Activated naive CD4-positive, alpha-beta T cell treated with anti-CD3 and anti-CD28 coated beads, Interleukin-2, amount 50 U/mL, for 24 hours (primary cell): ENCODE data around the gene FASTKD1.
A peak's percentile ranks its signal among the peaks of the same experiment; 100 is the strongest.

Experiments
- H3K27ac Mint-ChIP-seq: one replicate; pipeline ENCODE4 v1.8.0; 2021; ENCODE audit warnings: mild to moderate bottlenecking, mixed read lengths
- H3K27me3 Mint-ChIP-seq: one replicate; pipeline ENCODE4 v1.8.0; 2021; ENCODE audit warnings: mixed read lengths
- H3K36me3 Mint-ChIP-seq: one replicate; pipeline ENCODE4 v1.8.0; 2021; ENCODE audit warnings: mixed read lengths
- H3K4me1 Mint-ChIP-seq: one replicate; pipeline ENCODE4 v1.8.0; 2021; ENCODE audit warnings: mixed read lengths
- H3K4me3 Mint-ChIP-seq: one replicate; pipeline ENCODE4 v1.8.0; 2021; ENCODE audit warnings: mild to moderate bottlenecking, mixed read lengths
- H3K9me3 Mint-ChIP-seq: one replicate; pipeline ENCODE4 v1.8.0; 2021; ENCODE audit warnings: mixed read lengths

FASTKD1 gene

DNA sequence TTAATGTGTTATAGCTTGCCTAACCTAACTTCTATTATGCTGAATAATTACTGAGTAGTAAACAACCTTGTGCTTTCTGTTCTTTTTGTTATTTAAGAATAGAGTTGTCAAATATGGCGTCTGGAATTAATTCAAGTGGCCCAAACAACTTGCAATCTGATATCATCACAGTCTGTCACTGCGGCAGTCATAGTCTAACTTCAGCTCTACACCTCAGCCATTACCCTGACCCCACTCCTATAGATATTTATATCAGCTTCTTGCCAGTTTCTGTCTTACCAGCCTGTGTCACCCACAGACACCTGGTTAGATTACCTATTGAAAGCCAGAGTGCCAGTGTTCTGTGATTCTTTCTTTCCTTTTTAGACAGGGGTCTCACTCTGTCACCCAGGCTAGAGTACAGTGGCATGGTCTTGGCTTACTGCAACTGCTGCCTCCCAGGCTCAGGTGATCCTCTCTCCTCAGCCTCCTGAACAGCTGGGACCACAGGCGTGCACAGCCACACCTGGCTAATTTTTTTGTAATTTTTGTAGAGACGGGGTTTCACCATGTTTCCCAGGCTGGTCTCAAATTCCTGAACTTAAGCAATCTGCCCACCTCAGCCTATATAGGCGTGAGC lies 78.2 kb downstream of the FASTKD1 start:
- H3K4me3 Mint-ChIP-seq = no peak overlapping the region
- no peak overlapping the region for H3K27ac Mint-ChIP-seq
- no peaks in the 10 kb centered on the region for H3K27me3 Mint-ChIP-seq
- no peaks in the 10 kb centered on the region for H3K9me3 Mint-ChIP-seq
- H3K36me3 Mint-ChIP-seq = peaks cover 4% of the 10 kb centered on the region
- H3K4me1 Mint-ChIP-seq = no peaks in the 10 kb centered on the region

DNA sequence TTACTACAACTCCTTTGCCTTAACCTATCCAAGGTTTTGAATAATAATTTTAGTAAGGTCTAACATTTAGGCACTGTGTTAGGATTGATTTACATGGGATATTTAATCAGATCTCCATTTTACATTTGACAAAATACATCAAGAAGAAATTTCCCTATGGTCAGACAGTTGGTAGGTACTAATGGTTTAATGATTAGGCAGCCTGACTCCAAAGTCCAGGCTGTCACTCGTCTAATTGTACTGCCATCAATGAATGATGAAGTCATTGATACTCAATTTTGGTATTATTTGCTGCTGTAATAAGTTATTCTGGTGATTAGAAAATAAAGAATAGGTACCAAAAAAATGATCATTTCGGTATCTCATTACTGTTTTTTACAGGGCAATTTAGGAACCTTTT lies 80.3 kb downstream of the FASTKD1 start:
- H3K36me3 Mint-ChIP-seq = peaks cover 3% of the 10 kb centered on the region
- H3K27ac Mint-ChIP-seq = no peak overlapping the region
- H3K27me3 Mint-ChIP-seq = no peaks in the 10 kb centered on the region
- no peaks in the 10 kb centered on the region for H3K9me3 Mint-ChIP-seq
- H3K4me1 Mint-ChIP-seq = no peaks in the 10 kb centered on the region
- no peak overlapping the region for H3K4me3 Mint-ChIP-seq

DNA sequence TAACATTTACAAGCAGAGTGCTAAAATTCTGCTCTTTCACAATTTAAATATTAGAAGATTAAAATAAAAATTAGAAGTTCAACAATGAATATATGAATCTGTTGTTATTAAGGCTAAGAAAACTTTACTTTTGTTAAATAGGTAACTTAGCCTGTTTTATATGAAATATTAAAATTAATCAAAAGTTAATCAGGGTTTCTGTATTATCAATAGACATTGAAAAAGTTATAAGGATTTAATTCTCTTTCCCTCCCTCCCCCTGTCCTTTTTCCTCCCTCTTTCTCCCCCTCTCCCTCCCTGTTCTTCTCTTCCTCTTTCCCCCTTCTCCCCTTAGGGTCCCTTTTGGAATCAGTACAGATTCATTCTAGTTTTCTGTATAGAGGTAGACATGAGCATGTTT lies 82.3 kb downstream of the FASTKD1 start:
- Mint-ChIP-seq H3K36me3 (peaks cover 3% of the 10 kb centered on the region), H3K9me3 (no peaks in the 10 kb centered on the region), H3K4me3 (no peak overlapping the region), H3K27me3 (no peaks in the 10 kb centered on the region), H3K4me1 (no peaks in the 10 kb centered on the region), H3K27ac (no peak overlapping the region)

DNA sequence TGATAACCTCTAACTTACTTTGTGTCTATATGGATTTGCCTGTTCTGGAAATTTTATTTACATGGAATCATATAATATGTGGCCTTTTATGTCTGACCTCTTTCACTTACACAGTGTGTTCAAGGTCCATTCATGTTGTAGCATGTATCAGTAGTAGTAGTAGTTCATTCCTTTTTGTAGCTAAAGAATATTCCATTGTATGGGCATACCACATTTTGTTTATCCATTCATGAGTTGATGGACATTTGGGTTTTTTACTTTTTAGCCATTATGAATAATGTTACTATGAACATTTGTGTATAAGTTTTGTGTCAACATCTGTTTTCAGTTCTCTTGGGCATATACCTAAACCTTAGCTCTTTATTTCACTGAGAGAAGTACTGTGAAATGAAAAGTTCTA lies 82.8 kb downstream of the FASTKD1 start:
- Mint-ChIP-seq H3K27me3 (no peaks in the 10 kb centered on the region), H3K4me3 (no peak overlapping the region), H3K27ac (no peak overlapping the region), H3K36me3 (peaks cover 3% of the 10 kb centered on the region), H3K4me1 (no peaks in the 10 kb centered on the region), H3K9me3 (no peaks in the 10 kb centered on the region)

DNA sequence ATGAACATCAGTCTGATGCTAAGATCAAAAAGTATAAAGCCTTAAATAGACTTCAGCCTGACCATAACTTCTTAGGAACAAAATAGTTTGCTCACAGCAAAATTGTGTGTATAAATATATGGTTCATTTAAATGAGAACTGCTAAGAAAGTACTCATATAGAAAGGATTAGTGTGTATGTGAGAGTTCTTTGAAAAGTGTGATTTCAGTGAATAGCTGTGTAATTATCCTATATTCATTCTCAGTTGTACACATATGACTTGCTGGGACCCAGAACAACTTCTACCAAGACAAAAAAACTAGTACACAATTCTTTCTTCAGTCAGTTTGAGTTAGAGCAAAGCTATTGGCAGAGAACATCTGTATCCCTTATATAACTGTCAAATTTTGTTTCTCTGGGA lies 87.2 kb downstream of the FASTKD1 start:
- H3K36me3 Mint-ChIP-seq = peaks cover 5% of the 10 kb centered on the region
- peaks cover 5% of the 10 kb centered on the region for H3K4me1 Mint-ChIP-seq
- no peak overlapping the region for H3K27ac Mint-ChIP-seq

DNA sequence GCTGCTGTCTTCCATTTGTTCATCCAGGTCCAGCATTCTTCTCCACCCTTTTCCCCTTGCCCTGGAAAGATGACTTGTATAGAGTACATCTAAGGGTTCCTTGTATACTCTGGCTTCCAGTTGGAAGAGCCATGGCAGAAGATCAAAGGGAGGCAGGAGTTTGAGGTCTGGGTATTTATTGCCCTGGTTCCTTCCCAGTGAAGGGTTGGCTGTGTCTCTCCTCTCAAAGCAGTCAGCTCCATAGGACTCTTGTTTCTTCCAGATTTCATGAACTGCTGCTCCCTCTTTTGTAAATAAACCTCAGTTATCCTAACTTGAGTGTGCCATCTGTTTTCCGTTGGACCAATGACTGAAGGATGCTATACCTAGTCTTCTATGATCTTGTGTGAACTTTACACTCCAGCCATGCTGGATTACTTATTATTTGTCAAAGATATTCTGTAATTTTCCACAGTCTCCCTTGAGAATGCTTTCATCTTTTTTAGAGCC lies 88.0 kb downstream of the FASTKD1 start:
- Mint-ChIP-seq H3K4me3 (no peak overlapping the region), H3K9me3 (no peaks in the 10 kb centered on the region), H3K4me1 (peaks cover 5% of the 10 kb centered on the region), H3K36me3 (peaks cover 4% of the 10 kb centered on the region), H3K27ac (no peak overlapping the region), H3K27me3 (no peaks in the 10 kb centered on the region)

More for the DNA sequence above, 87.2 kb downstream of the FASTKD1 start:
- Mint-ChIP-seq H3K27me3 (no peaks in the 10 kb centered on the region), H3K4me3 (no peak overlapping the region), H3K9me3 (no peaks in the 10 kb centered on the region)

DNA sequence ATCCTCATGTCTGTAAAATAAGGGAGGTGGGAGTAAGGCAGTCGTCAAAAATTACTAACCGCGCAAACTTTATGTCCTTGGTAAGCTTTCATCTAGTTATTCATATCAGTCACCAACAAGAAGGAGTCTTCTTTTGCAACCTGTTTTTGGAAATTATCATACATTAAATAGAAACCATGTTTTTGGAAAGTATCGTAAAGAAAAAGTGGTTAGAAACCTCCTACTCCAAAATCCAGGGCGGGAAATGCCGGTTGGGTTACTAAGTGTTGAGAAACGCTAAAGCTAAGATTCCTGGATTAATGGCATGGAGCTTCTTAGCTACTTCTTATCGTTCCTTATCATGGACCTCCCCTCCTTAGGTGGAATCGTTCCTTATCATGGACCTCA lies 93.6 kb downstream of the FASTKD1 start:
- H3K27ac Mint-ChIP-seq = peak overlapping the region; percentile 77
- no peaks in the 10 kb centered on the region for H3K27me3 Mint-ChIP-seq
- no peaks in the 10 kb centered on the region for H3K36me3 Mint-ChIP-seq
- H3K4me3 Mint-ChIP-seq = peak overlapping the region; percentile 91
- H3K4me1 Mint-ChIP-seq = peaks cover 19% of the 10 kb centered on the region
- no peaks in the 10 kb centered on the region for H3K9me3 Mint-ChIP-seq
